Skin epidermis (tissue), 12 donors: ENCODE data around the gene CMTM4.
"Not testable (repeated sequence)": the region's sequence is repeated elsewhere in the genome, so short reads cannot be mapped to it uniquely, and the experiment has no call there.

ENCODE experiments used
- H3K27ac ChIP-seq, 21 experiments: fragments of 200-600 bp; sonication (generic) in 11 of 21; one replicate each; pipeline ENCODE4 v1.5.0; 2020; ENCODE audit warnings: mild to moderate bottlenecking in 3 of 21, inconsistent platforms in 2 of 21, moderate library complexity in 2 of 21
- H3K4me3 ChIP-seq, 7 experiments: fragments of 200-600 bp; sonication (generic) in 2 of 7; one replicate each; pipeline ENCODE4 v1.5.0; 2020; ENCODE audit warnings: inconsistent platforms in 2 of 7, mild to moderate bottlenecking in 2 of 7, moderate library complexity in 1 of 7

The CMTM4 gene

DNA sequence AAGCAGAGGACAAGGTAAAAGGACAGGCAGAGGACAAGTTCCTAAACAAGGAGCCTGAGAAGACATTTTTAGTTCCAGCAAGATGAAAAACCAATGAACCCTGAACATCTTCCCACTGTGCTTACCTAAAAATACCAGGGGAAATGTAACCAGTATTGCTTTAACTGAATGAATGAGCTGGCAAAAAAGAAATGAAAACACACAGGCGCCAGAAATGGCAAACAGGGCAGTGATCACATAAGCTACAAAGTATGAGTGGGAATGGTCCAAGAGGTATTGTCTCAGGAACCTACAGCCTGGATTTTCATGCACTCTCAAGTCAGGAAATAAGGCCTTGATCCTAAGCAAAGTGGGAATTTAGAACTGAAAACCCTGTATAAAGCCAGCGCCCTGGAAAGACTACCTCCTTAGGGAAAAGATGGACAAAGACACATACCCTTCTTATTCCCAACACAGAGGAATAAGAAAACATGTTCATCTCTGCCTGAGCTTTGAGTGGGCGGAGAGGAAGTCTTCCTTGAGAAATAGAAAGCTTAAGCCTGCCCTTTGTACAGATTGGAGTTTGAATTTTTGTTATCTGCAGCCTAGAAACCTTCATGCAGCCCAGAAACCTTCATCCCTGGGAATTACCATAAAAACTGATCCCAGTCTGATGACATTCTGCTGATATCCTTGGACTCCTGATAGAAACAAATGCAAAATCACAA, 115.1 kb downstream of the CMTM4 start:
- Histone ChIP-seq H3K27ac (no peak overlapping the region), H3K4me3 (no peak overlapping the region)

DNA sequence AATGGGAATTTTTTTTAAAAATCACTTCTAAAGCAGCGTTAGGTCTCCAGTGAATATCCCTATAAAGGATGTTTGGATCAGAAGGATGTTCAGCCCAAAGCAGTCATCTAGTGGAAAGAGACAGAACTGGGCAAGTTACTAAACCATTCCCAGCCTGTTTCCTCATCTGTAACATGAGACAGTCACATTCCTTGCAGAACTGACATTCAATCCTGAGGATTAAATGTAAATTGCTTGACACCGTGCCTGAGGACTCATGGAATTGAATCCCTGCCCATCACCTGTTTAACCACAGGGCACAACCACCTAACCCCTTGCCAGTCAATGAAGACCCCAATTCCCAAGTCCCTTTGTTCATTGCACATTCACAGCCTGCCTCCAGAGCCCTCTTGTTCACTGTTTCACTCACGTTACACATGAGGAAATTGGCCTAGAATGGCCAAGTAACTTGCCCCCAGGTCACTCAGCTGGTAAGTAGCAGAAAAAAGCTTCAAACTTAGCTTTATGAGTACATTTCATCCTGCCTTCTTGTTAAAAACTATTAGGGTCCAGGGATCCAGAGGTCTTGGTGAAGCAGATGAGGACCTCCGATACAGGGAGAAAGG, 115.8 kb downstream of the CMTM4 start:
- H3K4me3 ChIP-seq = no peak overlapping the region
- no peak overlapping the region for H3K27ac ChIP-seq

DNA sequence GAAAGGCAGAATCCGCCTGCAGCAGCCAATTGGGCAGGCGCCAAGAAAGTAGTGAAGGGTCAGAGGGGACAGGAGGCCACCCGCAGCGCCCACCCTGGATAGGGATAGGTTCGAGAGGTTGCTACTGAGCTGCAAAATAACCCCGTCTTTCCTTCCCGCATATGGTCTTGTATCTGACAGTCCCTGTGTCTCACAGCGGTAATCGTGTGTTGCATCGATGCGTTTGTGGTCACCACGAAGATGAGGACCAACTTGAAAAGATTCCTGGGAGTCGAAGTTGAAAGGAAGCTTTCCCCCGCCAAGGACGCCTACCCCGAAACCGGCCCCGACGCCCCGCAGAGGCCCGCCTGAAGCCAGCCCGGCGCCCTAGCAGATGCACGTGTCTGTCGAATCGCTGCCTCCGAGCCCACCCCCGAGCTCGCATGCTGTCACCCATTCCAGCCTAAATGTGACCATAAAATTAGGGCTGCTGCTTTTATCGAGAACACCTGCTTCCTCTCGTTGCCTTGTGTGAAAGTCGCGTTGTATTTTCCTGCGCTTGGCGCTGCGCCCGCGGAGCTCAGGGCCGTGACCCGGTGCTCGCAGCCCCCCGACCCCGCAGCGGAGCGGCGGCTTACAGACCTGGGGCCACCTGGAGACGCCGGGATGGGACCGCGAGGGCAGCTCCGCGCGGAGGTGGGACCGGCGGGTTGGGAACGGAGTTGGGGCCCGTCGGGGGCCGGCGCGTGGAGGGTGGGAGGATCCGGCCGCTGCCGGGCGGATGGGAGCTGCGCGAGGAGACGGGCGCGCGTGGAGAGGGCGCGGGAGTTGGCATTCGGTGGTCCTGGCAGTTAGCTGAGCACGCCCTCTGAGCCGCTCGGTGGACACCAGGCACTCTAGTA, 117.7 kb downstream of the CMTM4 start, which contains the start of gene CMTM2:
CMTM2 (plus strand) TSS at position 813 of the 881 bp plus-strand sequence. CDS start 145 bp downstream, outside the sequence.
- Histone ChIP-seq H3K27ac (peak within 1 kb of the TSS in 1 of 21 experiments; percentile 13), H3K4me3 (peak within 1 kb of the TSS in 4 of 7 experiments; percentile 7 to 37 (median 24))

DNA sequence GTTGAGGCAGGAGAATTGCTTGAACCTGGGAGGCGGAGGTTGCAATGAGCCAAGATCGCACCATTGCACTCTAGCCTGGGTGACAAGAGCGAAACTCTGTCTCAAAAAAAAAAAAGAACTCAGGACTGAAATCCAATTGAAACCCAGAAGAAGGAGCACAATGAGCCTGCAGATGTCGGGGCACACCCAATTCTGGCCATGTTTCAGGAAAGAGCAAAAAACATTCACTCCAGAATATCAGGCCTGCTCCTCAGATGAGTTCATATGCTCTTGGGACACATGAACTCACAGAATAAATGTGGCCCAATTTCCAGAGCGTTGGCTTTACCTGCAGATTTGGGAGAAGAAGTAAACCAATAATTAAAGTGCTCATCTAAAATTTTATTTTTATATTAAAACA, 120.2 kb downstream of the CMTM4 start:
- Histone ChIP-seq H3K4me3 (no peak overlapping the region), H3K27ac (no peak overlapping the region)

DNA sequence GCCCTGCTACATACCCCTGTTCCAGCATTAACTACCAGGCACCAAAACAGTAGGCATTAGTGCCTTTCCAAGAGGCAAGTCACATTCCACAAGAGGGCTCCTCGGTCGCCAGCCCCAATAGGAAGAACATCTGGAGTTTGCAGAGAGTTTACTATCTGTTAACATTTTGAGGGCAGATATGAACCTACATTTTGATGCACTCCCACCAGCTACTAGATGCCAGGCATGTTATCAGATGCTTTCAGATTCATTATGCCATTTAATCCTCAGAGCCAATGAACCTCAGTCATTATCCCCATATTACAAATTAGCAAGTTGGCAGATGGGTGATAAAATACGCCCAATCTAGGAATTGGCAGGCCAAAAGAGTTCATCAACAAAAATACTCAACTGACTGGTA, 121.5 kb downstream of the CMTM4 start:
- Histone ChIP-seq H3K27ac (no peak overlapping the region), H3K4me3 (no peak overlapping the region)

DNA sequence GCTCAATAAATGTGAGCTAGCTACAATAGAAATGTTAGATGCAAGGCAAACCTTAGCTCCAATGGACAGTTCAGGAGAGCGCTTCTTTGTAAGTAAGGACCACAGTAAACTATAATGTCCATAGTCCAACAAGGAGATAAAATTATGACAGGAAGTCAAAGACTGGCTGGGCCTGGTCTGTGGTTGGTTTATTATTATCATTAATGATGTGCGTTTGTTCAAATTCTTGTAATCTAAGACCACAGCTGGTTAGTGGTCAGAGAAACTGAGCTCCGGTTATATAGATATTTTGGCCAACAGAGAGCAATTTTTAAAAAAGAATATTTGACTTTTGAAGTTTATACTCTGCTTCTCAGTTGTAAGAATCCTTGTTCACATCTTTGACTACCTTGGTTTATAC, 122.0 kb downstream of the CMTM4 start:
- no peak overlapping the region for H3K4me3 ChIP-seq
- H3K27ac ChIP-seq = no peak overlapping the region

DNA sequence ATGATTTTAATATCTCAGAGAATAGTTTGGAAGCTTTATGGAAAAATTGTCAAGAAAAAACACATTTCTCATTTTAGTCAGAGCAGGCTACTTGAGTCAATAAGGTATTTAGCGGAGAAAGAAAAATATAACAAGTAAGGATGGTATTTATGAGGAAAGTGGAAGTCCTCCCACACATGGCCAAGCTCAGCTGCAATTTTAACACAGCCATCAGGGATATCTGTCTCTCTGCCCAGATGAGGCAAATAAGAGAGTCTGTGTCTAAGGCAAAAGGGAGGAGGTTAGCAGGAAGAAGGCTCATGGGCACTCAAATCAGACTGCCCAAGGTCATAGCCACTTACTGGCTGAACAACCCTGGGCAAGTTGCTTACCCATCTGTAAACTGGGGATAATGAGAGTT, 122.5 kb downstream of the CMTM4 start:
- Histone ChIP-seq H3K4me3 (no peak overlapping the region), H3K27ac (no peak overlapping the region)

DNA sequence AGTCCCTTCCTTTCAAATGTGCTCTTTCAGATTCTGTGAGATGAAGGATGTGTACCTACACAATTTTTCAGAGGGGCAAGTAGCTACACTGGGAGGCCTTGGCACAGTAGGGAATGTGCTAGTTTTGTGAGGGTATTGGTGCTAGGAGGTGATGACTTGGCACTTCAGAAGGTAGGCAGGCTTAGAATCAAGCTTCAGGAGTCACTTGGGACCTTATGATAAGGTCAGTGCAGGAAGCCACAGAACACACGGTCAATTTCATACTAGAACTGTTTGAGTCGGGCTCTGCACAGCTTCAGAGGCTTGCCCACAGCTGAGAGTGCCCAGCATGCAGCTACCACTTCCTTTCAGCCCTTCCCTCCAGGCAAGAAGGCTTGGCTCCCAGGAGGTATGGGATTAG, 124.2 kb downstream of the CMTM4 start:
- no peak overlapping the region for H3K4me3 ChIP-seq

DNA sequence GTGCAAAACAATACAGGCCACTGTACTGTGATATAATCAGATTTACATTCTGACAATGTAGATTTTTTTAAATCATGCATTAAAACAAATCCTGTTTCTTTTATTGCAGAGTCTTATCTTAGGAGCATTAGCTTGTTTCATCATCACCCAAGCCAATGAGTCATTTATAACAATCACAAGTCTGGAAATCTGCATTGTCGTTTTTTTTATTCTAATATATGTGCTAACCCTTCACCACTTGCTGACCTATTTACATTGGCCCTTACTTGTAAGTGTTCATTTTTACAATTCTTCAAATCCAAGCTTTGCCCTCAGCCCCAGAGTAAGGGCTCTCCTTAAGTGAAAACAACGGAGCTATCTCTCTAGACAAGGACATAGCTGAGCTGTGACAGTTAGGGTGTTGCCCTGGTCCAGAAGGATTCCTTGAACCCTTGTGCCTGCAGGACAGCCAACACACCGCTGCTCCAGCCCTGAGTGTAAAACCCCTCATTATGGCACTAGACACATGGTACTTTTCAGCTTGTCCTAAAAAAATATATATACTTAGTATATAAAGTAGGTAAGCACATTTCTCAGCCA, 126.6 kb downstream of the CMTM4 start:
- H3K27ac ChIP-seq = no peak overlapping the region
- H3K4me3 ChIP-seq = no peak overlapping the region

More for the DNA sequence above, 124.2 kb downstream of the CMTM4 start:
- no peak overlapping the region for H3K27ac ChIP-seq

DNA sequence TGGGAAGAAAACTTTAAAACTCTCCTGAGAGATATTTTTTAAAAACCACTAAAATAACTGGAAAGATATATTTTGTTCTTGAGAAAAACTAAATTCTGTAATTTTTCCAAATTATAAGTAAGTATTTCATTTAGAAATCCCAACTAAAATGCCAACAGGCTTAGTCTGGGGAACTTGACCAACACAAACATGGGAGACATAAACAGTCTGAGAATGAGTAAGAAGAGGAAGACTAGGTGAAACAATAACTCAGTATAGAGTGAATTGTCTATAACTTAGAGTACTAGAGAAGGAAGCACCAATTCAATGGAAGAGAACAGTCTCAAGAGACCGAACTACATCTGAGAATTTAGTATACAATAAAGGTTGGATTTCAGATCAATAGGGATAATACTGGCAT, 127.4 kb downstream of the CMTM4 start:
- H3K4me3 ChIP-seq = no peak overlapping the region
- no peak overlapping the region for H3K27ac ChIP-seq

DNA sequence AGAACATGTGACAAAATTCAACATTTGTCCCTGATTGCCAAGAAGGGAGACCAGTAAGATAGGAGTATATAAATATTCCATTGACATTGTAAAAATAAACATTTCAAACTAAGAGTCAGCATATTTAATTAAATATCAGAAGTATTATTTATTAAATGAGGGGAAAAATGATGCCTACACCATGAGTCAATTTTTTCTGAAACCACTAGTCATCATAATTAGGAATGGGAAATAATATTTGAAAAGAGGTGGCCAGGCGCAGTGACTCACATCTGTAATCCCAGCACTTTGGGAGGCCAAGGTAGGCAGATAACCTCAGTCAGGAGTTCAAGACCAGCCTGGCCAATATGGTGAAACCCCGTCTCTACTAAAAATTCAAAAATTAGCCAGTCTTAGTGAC, 128.2 kb downstream of the CMTM4 start:
- H3K27ac ChIP-seq = no peak overlapping the region
- no peak overlapping the region for H3K4me3 ChIP-seq

DNA sequence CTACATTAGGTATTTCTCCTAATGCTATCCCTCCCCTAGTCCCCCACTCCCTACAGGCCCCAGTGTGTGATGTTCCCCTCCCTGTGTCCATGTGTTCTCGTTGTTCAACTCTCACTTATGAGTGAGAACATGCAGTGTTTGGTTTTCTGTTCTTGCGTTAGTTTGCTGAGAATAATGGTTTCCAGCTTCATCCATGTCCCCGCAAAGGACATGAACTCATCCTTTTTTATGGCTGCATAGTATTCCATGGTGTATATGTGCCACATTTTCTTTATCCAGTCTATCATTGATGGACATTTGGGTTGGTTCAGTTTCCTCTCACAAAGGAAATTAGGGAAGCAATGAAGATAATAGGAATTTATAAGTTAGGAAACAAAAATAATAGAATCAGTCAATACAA, 129.3 kb downstream of the CMTM4 start:
- H3K27ac ChIP-seq, H3K4me3 ChIP-seq: not testable (repeated sequence)

DNA sequence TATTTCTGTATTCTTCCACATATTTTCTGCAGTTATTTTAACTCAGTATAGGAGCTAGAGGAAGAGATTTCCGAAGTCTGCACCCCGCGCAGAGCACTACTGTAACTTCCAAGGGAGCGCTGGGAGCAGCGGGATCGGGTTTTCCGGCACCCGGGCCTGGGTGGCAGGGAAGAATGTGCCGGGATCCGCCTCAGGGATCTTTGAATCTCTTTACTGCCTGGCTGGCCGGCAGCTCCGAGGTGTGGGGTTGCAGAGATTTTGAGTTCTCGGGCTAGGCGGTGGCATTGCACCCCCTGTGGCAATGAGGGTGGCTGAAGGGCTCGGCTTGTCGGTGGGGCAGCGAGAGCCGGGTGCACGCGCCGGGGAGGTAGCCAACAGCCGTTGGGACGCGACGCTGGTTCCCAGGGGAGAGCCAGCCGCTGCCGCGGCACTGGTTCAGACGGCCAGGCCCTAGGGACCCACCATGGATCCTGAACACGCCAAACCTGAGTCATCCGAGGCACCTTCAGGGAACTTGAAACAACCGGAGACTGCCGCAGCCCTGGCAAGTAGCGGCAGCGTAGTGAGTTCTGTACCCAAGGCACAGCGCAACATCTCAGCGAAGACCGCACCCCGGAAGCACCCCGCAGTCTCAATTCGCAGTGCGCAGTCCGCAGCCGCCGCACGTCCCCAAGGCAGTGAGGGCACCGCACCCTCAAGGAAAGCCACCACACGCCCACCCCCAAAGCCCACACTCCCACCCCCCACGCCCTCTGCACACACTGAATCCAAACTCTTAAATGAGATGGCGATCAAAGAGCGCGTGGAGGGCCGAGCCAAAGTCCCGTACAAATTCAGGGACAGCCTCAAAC, 130.3 kb downstream of the CMTM4 start, which contains the start of gene CMTM1:
CMTM1 (plus strand) TSS at position 389 of the 851 bp plus-strand sequence; CDS start at position 464, 75 bp downstream.
- H3K27ac ChIP-seq = no peak within 1 kb of the TSS
- no peak within 1 kb of the TSS for H3K4me3 ChIP-seq
